Amniotic epithelial cell (primary cell): ENCODE data around the gene CCDC178.
A peak's percentile ranks its signal among the peaks of the same experiment; 100 is the strongest.
"Not testable (repeated sequence)": the region's sequence is repeated elsewhere in the genome, so short reads cannot be mapped to it uniquely, and the experiment has no call there.

ENCODE experiments used
- DNase-seq: peaks from one replicate; pipeline ENCODE4 v3.0.0-alpha.2; 2010; ENCODE audit warnings: low read depth

CCDC178 gene, protein sequence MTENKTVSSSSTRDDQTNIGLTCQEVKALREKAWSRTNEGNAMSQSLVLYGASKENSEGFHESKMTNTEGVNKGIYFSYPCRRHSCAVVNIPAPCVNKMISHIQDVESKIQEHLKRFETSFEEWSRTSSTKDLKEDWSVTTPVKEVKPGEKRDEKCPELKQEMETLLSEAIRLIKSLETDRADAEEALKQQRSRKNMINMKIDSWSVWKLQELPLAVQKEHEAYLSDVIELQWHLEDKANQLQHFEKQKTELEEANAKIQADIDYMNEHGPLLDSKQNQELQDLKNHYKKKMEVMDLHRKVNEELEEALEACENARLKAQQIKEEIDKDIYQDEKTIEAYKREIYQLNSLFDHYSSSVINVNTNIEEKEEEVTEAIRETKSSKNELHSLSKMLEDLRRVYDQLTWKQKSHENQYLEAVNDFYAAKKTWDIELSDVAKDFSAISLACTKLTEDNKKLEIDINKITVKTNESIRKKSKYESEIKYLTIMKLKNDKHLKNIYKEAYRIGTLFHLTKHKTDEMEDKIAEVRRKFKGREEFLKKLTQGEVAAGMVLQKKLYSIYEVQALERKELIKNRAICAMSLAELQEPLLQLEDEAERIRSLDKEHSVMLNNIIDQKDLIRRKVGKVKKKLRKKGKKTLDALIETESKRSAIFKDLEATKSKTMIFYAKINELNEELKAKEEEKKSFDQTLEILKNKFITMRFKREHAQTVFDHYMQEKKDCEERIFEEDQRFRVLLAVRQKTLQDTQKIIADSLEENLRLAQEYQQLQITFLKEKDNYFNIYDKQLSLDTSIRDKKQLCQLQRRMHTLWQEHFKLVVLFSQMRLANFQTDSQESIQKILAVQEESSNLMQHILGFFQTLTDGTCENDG

DNA sequence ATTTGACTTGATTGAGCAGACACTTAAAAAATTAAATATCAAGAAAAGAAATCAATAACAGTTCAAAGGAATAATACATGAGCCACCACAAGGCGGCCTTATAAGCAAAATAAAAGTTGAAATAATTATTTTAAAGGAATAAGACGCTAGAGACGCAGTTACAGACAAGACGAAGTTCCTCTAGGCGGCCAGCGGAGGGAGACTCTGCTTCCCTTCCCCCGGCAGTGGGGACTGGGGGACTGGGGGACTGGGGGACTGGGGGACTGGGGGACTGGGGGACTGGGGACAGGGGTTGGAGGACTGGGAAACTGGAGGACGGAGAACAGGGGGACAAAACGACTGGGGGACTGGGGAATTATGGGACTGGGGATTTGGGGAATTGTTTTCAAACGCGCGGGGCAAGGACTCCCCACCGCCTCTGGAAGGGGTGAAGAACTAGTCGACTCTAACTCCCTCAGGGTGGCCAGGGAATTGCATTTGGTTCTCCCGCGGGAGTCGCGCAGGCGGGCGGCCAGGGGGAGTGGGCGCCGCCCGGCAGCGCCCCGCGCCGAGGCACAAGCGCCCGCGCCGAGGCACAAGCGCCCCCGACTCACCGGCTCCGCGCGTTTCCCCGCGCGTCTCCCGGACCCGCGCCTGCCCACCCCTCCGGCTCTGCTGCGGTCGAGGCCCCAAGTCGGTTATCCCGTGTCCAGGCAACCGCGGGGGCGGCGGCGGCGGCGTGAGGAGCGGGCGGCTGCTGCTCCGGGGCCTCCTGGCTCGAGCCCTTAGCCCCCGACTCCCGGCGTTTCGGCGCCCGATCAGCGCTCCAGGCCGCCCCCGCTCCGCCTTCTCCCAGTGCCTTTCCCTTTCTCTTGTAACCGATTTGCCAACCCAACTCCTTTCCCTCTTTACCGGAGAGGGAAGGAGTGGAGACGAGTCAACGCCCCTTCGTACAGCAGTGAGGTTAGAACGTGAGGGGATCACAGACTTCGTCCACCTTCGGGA, at the start of gene CCDC178:
Gene CCDC178, minus strand, starts transcription at position 662 of the 984 bp plus-strand sequence. CDS start 28,633 bp downstream, outside the sequence.
- peak; percentile 35 for DNase-seq

DNA sequence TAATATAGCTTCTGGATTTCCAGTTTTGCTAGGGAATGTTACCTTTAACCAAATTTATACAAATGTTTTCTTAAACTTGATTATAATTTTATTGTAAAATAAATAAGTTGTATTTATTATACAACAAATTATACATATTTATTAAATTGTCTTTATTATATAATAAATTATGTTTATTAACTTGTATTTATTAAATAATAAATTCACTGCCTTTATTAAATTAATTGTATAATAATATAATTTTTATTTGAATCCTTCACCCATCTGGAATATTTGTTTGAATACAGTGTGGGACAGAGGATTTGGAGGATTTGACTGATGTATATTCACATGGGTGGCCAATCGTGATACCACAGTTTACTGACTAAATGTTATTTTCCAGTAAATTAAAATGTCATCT, 43.4 kb upstream of the CCDC178 start:
- no peak for DNase-seq

DNA sequence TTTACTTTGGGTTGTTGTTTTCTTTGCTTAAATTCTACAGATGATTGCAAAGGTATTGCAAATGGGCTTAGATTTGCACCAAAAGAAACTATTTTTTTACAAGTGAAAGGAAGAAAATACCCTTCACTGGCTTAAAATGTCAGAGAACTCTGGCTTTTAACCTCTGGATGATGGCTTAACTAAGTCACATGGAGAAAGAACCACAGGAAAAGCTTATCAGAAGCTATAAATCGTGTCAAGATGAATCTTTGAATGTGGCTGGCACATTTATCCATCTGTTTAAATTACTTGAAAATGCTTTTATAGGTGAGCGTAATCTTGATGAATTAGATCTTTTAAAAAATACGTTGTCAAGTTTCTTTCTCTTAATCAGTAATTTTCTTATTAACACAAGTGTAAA, 32.0 kb upstream of the CCDC178 start:
- no peak for DNase-seq

DNA sequence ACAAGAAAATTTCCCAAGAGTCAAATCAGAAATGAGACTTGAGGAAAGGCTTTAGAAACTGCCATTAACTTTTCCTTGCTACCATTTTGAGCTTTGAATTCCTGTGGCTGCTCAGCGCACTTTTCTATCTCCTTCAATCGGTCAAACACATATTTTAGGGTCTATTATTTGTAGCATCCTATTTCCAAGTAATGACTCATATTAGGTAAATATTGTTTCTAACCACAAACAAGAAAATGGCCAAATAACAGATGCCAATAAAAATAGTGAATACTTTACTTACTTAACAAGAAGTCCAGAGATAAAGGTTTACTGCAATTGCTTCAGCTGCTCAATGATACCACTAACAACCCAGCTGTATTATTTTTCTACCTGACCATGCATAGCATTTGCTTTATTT, 29.7 kb upstream of the CCDC178 start:
- DNase-seq: no peak

DNA sequence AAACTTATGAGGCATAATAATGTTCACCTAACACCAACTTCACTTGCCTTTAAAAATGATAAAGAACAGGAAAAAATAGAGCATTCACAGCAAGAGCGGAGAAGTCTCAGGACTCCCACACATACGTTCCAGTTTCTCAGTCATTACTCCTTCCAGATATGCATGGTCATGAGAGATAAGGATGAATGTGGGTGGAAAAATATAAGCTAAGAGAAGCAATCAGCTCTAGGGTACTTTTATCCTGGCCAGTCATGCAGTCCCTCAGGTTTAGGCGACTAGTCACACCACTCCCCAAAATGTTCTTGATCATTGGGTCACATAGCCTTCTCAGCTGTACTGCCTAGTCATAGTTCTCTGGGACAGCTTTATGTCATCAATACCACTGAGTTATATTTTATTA, 29.2 kb upstream of the CCDC178 start:
- DNase-seq: peak; percentile 19

DNA sequence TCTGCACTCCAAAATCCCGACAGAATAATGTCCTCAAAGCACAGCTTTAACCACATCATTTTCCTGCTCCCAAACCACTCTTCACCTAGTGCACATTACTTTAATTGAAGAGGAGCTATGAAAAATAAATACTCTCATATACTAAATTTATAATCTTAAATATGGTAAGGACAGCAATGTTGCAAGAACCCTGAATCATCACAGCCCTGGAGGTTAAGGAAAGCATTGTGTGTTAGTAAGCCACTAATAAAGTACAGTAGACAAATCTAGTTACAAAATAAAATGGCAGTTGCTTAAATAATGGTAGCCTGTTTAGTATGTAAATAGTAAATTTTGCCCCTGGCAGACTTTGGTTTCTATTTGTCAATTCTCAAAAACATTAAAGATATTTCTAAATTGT, 27.0 kb upstream of the CCDC178 start:
- DNase-seq: peak; percentile 1

DNA sequence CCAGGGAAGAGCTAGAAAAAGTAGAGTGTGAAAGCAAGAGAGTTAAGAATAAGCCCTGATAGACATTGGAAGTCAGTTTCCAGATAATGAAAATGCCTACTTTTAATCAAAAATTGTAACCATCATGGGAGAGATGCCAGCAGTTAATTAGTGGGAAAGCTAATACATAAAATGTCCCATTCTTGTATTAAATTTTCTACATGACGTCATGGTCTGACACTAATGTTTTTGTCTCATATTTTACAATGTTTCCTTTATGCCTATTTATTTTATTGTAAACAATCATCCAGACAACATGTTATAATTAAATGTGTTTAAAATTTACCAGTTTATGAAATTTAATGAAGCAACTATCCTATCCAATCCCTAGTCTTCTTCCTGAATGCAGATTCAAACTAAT, 26.3 kb upstream of the CCDC178 start:
- no peak for DNase-seq

DNA sequence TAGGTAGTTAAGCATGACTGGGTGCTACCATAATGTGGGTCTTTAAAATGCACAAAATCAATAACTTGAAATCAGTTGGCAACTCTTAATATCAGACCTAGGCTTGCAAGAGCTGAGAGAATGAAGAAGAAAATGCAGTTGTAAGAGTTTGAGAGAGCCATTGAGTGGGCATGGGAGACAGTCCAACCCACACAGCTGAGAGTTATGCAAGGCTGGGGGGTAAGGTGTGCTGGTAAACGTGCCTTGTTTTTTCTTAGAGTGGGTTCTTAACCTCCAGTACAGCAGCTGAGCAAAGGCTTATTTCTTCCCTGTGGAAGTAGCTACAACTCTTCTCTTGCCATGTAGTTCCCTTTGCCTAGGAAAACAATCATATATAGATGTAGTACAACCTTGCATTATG, 20.2 kb upstream of the CCDC178 start:
- DNase-seq: no peak

DNA sequence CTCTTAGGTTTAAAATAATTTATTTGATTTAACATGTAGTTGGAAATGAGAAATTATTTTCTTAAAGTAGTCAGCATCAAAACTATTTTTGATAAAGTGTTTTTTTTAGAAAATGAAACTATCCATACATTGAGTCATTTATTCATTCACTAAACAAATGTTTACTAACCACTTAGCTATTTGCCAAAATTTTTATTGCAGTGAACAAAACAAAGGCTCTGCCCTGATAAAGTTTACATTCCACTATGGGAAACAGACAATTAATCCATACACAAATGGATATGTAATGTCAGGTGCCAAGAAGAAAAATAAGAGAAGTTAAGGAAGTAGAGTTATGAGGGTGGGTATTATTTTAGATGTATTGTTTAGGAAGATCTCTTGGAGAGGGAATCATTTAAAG, 19.1 kb upstream of the CCDC178 start:
- no peak for DNase-seq

DNA sequence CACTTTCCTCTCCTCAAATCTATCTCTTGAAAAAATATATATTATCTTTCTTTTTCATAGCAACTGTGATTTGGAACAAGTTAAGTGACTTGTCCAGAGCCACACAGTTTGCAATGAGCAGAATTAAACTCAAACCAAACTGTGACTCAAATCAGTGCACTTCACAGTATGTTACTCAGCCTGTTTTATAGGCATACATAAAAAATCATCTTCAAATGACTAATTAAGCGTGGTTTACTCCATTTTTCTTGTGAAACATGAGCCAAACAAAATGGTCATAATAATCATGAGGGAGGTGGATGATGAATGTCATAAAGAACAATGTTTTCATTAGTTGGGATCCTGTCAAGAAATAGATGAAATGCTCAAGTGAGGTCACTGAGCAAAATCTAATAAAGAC, 6.1 kb upstream of the CCDC178 start:
- DNase-seq: no peak

DNA sequence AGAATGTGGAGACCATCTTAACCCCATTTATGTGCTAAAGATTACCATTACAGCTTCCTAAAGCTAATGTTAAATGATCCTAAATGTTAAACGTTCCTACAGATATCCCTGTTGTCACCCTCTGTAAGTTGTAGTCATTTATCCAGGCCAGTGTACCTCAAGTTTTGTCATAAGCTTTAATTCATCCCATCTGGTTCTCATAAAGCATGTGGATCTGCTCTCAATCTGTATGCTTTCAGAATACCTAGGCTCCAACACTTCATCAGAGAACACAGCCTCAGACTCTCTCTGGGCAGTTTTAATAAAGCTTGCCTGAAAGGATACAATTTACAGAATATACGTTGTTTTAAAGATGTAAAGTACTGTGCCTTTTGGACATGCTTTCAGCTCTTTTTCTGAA, 4.2 kb upstream of the CCDC178 start:
- DNase-seq: no peak

DNA sequence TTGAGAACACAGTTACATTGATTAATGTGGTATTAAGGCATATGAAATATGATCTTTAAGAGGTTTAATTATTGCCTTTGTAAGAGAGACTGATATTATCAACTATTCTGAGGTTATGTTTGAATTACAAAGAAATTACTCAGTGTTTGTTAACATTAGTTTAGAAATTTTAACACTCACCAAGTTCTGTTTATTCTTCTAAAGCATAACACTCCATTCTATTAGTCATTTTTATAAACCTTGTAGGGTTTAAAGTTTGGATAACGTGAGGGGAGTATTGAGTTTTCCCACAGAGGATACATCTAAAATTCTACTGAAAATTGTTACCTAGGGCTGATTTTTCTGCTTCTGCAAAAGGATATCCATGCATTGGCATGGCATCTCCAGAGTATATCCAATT, 7.7 kb downstream of the CCDC178 start:
- no peak for DNase-seq

DNA sequence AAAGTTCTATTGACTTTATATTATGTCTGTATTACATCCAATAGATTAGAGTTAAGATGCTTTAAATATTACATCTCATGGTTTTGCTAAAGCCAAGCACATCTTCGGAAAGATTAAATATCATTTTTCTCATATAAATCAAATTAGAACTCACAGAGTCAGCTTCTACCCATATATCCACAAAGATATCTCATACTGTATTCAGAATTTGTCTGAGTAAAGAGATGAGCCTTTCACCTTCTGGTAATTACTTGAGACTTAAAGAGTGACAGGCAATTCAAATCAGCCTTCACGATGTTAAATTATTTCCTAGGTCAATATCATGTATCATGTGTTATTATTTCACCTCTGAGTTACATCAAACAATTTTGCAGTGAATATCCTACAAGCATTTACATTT, 13.0 kb downstream of the CCDC178 start:
- DNase-seq: no peak

DNA sequence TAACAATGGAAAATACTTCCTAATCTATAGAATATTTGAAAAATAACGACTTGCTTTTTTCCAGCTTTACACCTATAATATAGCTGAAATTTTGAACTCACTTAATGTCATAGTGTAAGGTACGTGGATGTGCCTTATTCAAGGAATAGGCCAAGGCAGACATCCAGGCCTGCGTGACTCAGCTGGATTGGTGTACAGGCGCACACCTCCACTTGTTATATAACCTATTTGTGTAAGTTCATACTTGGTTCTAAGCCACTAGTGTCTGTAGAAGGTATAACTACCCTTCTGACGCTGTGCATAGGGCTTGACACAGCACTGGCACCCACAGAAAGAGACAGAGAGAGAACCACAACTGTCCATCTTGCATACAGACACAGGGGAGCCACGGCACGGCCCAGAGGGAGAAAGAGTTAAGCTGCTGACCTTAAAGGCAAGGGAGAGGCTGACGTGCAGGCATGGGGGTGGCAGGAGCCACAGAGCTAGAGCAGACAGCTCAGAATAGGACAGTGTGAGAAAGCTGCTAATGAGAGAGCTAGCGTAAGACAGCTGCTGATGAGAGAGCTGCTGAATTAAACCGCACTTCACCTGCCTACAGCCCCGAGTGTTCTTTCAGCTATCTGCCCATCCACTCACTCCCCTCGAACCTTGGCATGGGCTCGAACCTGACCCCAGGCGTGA, 16.1 kb downstream of the CCDC178 start:
- no peak for DNase-seq

DNA sequence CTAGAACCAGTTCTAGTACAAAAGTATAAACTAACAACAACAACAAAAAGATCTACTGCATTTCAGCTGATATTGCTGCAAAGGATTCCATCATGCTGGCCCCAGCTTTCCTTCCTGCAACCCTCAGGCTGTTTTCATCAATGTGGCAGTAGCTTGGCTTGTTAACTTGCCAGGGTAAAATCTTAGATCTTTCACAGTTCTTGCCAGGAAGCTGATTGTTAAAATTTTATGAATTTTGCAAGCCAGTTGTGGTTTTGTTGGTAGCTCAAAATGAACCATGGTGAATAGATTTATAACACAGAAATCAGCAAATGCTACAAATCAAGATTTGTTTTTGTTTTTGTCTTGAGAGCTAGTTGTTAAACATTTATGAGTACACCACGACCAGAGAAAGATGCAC, 19.3 kb downstream of the CCDC178 start:
- DNase-seq: no peak

DNA sequence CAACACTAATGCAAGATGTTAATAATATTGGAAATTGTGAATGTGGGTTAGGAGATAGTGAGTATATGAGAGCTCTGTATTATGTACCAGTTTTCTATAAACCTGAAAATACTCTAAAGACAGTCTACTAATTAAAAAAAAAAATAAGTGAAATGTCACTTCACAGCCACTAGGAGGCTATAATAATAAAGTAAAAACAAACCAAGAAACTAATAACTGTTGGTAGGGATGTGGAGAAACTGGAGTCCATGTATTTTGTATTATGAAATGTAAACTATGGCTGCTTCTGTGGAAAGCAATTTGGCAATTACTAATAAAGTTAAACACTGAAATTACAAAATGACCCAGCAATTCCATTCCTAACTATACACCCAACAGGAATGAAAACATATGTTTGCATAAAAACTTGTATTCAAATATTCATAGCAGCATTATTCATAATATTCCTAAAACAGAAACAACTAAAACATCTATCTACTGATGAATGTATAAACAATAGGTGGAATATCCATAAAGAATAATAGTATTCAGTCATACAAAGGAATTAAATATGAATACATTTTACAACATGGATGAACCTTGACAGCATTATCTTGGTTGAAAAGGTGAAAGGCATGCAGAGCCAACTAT, 36.2 kb downstream of the CCDC178 start:
- peak; percentile 0 for DNase-seq

DNA sequence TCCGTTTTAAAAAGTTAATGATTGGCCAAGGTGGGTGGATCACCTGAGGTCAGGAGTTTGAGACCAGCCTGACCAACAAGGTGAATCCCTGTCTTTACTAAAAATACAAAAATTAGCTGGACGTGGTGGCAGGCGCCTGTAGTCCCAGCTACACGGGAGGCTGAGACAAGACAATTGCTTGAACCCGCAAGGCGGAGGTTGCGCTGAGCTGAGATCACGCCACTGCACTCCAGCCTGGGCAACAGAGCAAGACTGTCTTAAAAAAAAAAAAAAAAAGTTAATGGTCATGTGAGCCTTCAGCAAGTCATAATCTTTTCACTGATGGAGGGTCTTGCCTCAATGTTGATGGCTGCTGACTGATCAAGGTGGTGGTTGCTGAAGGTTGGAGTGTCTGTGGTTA, 41.6 kb downstream of the CCDC178 start:
- not testable (repeated sequence) for DNase-seq

DNA sequence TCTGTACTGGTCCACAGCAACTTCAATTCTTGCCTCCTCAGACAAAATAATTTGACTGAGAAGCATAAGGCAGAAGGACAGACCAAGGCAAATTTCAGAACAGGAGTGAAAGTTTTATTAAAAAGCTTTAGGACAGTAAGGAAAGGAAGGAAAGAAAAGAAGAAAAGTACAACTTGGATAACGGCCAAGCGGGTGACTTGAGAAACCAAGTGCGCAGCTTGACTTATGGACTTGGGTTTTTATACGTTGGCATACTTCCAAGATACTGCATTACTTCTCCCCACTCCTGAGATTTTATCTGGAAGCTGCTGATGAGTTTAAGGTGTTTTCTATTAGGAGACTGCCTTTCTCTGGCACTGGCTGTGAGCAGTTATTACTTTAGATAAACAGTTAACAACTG, 64.7 kb downstream of the CCDC178 start:
- DNase-seq: no peak

DNA sequence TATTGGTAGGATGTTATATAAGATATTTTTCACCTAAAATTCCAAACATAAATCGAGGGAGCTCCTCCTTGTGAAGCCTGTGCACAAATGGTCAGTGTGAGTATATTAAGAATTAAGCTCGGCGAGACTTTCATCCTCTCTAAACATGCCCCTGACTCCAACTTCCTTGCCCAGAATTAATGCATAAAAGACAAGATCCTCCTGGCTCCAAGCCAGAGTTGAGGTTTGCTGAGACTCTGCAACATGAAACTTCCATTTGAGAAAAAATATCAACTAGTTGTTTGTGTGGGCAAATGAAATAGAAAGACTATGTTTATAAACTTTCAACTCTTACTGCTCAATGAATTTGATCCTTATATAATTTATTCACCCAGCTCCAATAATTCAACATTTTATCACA, 68.1 kb downstream of the CCDC178 start:
- no peak for DNase-seq

DNA sequence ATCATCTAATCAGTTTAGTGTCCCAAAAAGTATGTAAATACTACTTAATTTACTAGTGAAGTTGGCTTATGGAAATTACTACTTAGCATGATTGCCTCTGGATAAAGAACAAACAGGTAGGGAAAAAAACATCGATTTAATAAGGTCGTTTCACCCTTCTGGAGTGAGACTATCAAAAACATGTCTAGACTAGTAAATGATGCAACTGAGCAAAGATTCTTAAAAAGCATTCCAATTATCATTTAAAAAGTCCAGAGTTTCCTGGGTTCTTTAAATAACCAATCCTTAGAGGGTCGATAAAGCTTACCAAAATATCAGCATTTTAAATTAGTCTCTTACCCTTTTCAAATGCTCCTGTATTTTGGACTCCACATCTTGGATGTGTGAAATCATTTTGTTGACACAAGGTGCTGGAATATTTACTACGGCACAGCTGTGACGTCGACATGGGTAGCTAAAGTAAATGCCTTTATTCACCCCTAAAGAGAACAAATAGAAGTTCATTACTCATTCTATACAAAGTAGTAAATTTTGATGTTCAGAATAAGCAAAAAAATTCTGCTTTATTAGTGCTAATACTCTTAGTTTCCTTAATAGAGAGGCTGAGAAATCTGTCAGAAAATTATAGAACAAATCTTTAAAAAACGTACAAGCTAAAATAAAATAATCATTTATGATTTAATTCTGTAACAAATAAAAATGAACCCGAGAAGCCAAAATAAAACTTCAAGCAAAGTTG, 70.6 kb downstream of the CCDC178 start:
- no peak for DNase-seq
